Measurements from ENCODE around the gene CROCC2.

The CROCC2 gene

DNA sequence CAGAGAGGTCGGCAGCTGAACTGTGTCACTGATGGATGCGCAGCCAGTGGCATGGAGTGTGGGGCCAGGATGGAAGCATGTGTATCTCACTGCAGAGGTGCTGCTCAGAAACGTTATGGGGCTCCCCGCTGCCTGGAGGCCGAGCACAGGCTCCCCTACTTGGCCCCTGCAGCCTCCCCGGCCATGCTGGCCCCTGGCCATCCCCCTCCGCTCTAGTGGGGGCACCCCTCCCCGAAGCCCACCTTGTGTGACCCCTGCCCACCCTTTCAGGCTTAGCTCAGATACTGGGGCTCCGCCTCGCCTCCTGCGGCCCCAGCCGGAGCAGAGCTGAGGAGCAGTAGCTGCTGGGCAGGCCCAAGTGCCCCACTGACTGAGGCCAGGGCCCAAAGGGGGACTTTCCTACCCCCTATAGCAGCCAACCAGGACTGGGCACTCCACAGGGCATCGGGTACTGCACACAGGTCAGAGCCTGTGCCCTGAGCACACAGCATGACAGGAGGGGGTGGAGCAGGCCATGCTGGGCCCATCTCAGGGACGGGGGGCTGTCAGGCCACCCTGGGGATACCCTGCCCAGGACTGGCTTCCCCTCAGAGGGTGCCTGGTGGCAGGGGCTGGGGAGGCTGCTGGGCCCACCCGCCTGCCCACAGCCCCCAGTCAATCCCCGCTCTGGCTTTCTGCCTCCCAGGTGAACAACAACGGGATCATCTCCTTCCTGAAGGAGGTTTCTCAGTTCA is 123.6 kb downstream of the CROCC2 start:
- no peak for DNase-seq

DNA sequence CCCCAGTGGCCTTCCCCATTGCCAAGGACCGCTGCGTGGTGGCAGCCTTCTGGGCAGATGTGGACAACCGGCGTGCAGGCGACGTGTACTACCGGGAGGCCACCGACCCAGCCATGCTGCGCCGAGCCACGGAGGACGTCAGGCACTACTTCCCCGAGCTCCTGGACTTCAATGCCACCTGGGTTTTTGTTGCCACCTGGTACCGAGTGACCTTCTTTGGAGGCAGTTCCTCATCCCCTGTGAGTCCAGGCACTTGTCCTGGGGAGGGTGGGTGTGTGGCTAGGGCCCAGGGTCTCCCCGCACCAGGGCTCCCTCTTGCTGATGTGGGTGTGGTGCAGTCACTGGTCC is 124.2 kb downstream of the CROCC2 start:
- DNase-seq = no peak

GRCh38 chr2:241030883-241031282 is 124.7 kb downstream of the CROCC2 start:
- no peak for DNase-seq

GRCh38 chr2:241031436-241032165 is 125.5 kb downstream of the CROCC2 start:
- DNase-seq = no peak

DNA sequence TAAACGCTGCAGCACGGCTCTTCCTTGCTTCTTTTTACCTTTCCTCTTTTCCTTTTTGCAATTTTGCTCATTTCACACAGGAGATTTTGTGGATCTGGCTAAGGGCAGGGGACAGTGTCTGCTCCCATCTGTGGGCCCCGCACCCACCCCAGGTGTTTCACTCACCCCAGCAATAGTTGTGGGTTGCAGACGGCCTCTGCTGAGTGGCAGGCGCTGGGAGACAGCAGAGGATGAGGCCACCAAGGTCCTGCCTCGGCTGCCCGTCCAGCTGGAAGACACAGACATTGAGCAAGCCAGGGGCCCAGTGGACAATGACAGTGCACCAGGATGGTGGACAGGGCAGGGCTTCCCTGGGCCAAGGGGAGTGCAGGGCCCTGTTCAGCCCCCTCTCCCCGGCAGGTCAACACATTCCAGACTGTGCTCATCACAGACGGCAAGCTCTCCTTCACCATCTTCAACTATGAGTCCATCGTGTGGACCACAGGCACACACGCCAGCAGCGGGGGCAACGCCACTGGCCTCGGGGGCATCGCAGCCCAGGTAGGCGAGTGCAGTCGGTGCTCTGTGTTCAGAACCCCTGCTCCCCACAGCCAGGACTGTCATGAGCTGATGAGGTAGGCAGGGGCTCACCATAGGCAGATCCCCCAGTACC is 127.3 kb downstream of the CROCC2 start:
- DNase-seq = no peak

DNA sequence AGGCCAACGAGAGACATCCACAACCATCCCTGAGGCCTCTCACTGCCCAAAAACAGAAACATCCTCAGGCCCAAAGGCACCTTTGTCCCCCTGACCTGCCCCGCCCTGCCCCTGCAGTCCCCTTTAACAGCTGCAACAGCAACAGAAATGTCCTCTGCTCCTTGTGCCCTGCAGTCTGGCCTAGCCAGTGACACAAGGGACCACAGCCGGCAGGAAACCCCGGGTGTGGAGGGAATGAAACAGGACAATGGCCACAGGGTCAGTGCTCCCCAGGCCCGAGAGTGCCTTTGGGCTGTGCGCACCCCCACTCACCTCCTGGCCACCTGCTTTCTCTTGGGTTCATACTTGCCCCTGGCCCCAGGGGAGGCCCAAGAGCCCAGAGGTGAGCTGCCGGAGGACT is 127.9 kb downstream of the CROCC2 start:
- no peak for DNase-seq

DNA sequence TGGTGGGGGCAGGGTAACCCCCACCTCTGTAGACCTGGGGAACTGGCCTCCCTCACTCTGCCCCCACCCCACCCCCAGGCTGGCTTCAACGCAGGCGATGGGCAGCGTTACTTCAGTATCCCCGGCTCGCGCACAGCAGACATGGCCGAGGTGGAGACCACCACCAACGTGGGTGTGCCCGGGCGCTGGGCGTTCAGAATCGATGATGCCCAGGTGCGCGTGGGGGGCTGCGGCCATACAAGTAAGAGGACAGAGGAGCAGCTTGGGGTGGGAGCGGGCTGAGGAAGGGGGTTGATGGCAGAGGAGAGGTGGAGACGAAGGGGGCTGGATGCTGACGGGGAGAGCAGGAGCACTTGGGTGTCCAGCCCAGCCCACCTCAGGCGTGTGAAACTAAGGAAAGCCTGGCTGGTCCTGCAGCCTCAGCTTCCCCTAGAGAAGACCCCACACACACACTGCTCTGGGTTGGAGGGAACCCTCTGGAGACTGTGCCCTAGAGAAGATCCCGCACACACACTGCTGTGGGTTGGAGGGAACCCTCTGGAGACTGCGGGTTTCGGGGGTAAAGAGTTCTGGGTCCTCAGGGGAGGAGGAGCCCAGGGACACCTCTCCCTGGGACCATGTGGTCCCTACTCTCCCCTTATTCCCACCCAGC is 128.5 kb downstream of the CROCC2 start:
- DNase-seq = no peak

GRCh38 chr2:241035142-241035817 is 129.1 kb downstream of the CROCC2 start:
- no peak for DNase-seq

GRCh38 chr2:241035818-241036396 is 129.8 kb downstream of the CROCC2 start:
- no peak for DNase-seq

DNA sequence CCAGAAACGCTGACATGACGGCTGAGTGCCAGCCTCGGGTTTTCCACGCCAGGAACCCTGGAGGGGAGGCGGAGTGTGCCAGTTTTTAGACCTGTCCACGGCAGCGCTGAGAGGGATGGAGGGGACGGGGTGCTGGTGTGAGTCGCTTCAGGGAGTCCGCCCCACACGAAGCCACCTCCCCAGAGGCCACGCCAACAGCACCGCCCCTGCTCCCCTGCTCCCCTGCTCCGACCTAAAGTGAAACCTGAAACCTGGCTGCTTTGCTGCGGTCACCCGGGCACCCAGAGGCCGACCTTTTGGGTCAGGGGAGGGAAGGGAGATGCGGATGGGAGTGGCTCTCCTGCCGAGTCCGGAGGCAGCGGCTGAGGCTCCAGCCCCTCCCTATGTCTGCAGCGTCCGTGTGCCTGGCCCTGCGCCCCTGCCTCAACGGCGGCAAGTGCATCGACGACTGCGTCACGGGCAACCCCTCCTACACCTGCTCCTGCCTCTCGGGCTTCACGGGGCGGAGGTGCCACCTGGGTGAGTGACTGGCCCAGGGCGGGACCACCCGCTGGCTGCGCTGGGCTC is 130.3 kb downstream of the CROCC2 start:
- DNase-seq = no peak

GRCh38 chr2:241036964-241037421 is 130.9 kb downstream of the CROCC2 start:
- DNase-seq = no peak

DNA sequence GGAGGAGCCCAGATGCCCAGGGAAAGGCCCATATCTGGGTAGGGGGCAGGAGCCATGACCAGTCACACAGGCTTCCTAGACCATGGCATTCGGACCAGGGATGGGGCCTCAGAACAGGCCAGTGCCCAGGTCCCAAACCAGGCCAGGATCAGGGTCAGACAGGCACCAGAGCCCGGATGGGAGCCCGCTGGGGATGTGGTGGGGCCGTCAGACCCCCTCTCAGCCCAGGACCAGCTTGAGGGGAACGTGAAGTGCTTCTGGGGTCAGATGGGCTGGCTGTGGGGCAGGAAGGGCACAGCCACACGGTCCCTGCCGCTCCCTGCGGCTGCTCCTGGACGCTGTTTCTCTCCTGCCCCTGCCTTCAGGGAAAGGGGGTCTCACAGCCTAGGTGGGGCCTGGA is 131.4 kb downstream of the CROCC2 start:
- DNase-seq = no peak

DNA sequence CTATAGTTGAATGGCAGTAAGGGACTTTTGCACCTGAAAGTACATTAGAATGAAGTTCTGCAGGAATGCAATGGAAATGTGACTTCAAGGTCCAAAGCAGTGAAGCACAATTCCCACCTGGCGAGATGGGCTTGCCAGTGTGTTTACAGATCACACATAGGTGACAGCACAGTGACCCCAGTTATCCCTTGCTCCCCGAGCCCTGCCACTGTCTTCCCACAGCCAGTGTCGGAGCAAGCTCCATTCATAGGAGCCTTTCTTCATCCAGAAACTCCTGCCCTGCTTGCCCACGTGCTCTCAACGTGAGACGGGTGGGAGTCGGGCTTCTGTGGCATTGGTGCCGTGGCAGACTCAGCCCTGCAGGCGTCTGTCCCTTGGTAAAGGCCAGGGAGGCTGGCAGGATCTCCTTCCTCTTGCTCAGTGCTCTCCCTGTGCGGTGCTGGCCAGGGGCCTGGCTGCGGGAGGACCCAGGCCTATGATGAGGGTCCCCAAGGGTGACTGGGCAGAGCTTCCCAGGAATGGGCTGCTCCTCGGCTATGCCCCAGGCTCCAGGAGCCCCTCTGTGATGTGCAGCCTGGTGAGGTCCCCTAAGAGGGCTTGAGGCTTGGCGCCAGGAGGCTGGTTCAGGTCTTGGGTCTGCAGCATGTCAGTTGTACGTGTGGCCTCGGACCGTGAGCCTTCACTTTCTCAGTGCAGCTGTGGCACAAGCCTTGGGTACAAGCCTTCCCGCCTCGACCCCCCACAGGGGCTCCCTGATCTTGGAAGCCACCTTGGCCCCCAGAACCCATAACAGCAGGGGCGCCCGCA is 132.4 kb downstream of the CROCC2 start:
- DNase-seq = no peak

DNA sequence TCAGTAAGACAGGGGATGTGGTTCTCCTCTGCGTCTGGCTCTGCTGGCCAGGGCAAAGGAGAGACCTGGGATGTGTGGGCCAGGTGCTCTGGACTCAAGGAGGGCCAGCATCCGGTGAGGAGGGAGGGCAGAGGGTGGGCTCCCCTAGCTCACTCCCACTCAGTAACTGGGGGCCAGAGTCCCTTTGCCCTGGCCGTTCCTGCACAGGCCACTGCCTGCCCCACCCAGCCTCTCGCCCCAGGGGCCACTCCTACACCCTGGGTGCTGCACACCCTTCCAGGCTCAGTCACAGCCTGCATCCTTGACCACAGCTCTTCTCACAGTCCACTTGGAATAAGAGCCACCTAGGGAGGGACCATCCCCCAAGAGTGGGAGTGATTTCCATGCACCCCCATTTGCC is 133.3 kb downstream of the CROCC2 start:
- no peak for DNase-seq

DNA sequence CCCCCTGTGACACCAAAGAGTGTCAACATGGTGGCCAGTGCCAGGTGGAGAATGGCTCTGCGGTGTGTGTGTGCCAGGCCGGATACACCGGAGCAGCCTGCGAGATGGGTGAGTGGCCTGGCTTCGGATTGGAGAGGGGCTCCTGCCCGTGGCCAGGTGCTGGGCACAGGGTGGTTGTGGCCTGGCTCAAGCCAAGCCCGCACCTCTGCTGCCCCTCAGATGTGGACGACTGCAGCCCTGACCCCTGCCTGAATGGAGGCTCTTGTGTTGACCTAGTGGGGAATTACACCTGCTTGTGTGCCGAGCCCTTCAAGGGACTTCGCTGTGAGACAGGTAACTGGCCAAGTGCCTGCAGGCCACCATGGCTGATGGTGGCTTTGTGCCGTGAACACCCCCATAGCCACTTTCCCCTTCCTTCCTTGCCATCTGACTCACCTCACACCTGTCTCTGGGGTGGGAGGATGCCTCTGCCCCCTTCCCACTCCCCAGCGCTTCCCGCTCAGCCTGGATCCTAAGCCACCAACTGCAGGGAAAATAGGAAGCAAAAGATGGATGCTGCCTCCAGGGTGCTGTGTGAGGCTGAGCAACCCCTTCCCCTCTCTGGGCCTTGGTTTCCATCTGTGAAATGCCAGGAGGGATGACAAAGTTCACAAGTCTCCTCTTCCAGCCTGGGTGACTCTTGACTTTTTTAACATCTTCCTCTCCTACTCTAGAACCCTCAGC is 134.1 kb downstream of the CROCC2 start:
- DNase-seq = no peak

GRCh38 chr2:241041589-241042158 is 135.5 kb downstream of the CROCC2 start:
- no peak for DNase-seq

Data from DMS79 (cell line).